ENCODE data around the gene NDUFS7. TPM values are rescaled to one million over a fixed set of nuclear protein-coding genes. Genes with fewer than 3 reads are reported as not detected.

NDUFS7 gene
- total RNA-seq, 1 donor from 2014 or later = 83.3 TPM

- Mint-ChIP-seq H3K36me3 (peaks cover 4% of the 10 kb centered on the region), H3K27ac (peak overlapping the region; percentile 81), H3K27me3 (no peaks in the 10 kb centered on the region), H3K4me1 (ENCODE audit: unreplicated experiment) (peaks cover 36% of the 10 kb centered on the region), H3K9me3 (no peaks in the 10 kb centered on the region), H3K4me3 (peak overlapping the region; percentile 94)
- no peak for TF ChIP-seq CTCF (conservative IDR thresholded peaks at IDR 0.05)
- DNase-seq (ENCODE audit: extremely low spot score, unreplicated experiment) = no peak
Observed at GRCh38 chr19:1356508-1356865, 27.2 kb upstream of the NDUFS7 start.

GRCh38 chr19:1357531-1358109 is 26.1 kb upstream of the NDUFS7 start:
- Mint-ChIP-seq H3K4me1 (ENCODE audit: unreplicated experiment) (peaks cover 38% of the 10 kb centered on the region), H3K27me3 (no peaks in the 10 kb centered on the region), H3K27ac (no peak overlapping the region), H3K9me3 (no peaks in the 10 kb centered on the region), H3K36me3 (peaks cover 9% of the 10 kb centered on the region), H3K4me3 (peak overlapping the region; percentile 46)
- TF ChIP-seq CTCF (conservative IDR thresholded peaks at IDR 0.05) = no peak
- no peak for DNase-seq (ENCODE audit: extremely low spot score, unreplicated experiment)

GRCh38 chr19:1360126-1360817 is 23.4 kb upstream of the NDUFS7 start:
- no peak overlapping the region for H3K27ac Mint-ChIP-seq
- DNase-seq (ENCODE audit: extremely low spot score, unreplicated experiment) = no peak
- no peak for TF ChIP-seq CTCF (conservative IDR thresholded peaks at IDR 0.05)
- peaks cover 9% of the 10 kb centered on the region for H3K36me3 Mint-ChIP-seq
- no peaks in the 10 kb centered on the region for H3K9me3 Mint-ChIP-seq
- H3K4me1 Mint-ChIP-seq (ENCODE audit: unreplicated experiment) = peaks cover 38% of the 10 kb centered on the region
- H3K4me3 Mint-ChIP-seq = no peak overlapping the region
- no peaks in the 10 kb centered on the region for H3K27me3 Mint-ChIP-seq

- no peak for TF ChIP-seq CTCF (conservative IDR thresholded peaks at IDR 0.05)
- no peak overlapping the region for H3K4me3 Mint-ChIP-seq
- H3K27ac Mint-ChIP-seq = no peak overlapping the region
- peaks cover 33% of the 10 kb centered on the region for H3K4me1 Mint-ChIP-seq (ENCODE audit: unreplicated experiment)
- H3K27me3 Mint-ChIP-seq = no peaks in the 10 kb centered on the region
- no peak for DNase-seq (ENCODE audit: extremely low spot score, unreplicated experiment)
- no peaks in the 10 kb centered on the region for H3K9me3 Mint-ChIP-seq
- H3K36me3 Mint-ChIP-seq = peaks cover 9% of the 10 kb centered on the region
Observed at GRCh38 chr19:1360818-1361461, 22.8 kb upstream of the NDUFS7 start.

- Mint-ChIP-seq H3K27me3 (no peaks in the 10 kb centered on the region), H3K9me3 (no peaks in the 10 kb centered on the region), H3K27ac (no peak overlapping the region), H3K4me3 (no peak overlapping the region), H3K4me1 (ENCODE audit: unreplicated experiment) (peaks cover 26% of the 10 kb centered on the region), H3K36me3 (peaks cover 9% of the 10 kb centered on the region)
- TF ChIP-seq CTCF (conservative IDR thresholded peaks at IDR 0.05) = no peak
- no peak for DNase-seq (ENCODE audit: extremely low spot score, unreplicated experiment)
Observed at GRCh38 chr19:1361601-1362386, 21.9 kb upstream of the NDUFS7 start.

Data from type B pancreatic cell (in vitro differentiated cells).